H1 (cell line): Measurements from ENCODE around the gene CHCHD6. TPM values are rescaled to one million over a fixed set of nuclear protein-coding genes. Genes with fewer than 3 reads are reported as not detected.

Source experiments
- BACH1 ChIP-seq: IDR thresholded peaks from 2 replicates; pipeline ENCODE4 v1.6.1; 2012; ENCODE audit warnings: low read length, improper control_type of control experiment
- CHD2 ChIP-seq: IDR thresholded peaks from 2 replicates; pipeline ENCODE4 v1.6.1; 2012; ENCODE audit warnings: low read length, improper control_type of control experiment
- CHD7 ChIP-seq: fragments of 300-600 bp; sonication (generic); IDR thresholded peaks from 2 replicates; pipeline ENCODE4 v1.7.1; 2012; ENCODE audit warnings: low read length, moderate library complexity, mild to moderate bottlenecking, inconsistent platforms; ENCODE audit not compliant: insufficient replicate concordance
- EP300 ChIP-seq, 2 experiments: IDR thresholded peaks; 1 replicate in 1 of 2; 2 replicates in 1 of 2; pipeline ENCODE4 v1.6.1; 2011 to 2012; ENCODE audit warnings: low read depth in 2 of 2, low read length in 2 of 2, mild to moderate bottlenecking in 2 of 2, borderline replicate concordance in 1 of 2, inconsistent platforms in 1 of 2, moderate library complexity in 1 of 2
- GTF2F1 ChIP-seq: IDR thresholded peaks from 2 replicates; pipeline ENCODE4 v1.6.1; 2012; ENCODE audit warnings: low read depth, low read length, improper control_type of control experiment, borderline replicate concordance
- RFX5 ChIP-seq: IDR thresholded peaks from 2 replicates; pipeline ENCODE4 v1.6.1; 2011; ENCODE audit warnings: low read depth, low read length, improper control_type of control experiment, borderline replicate concordance
- SRF ChIP-seq: IDR thresholded peaks from 2 replicates; pipeline ENCODE4 v1.6.1; 2011; ENCODE audit warnings: mild to moderate bottlenecking, low read depth, low read length, moderate library complexity
- TAF1 ChIP-seq: IDR thresholded peaks from 2 replicates; pipeline ENCODE4 v1.6.1; 2011; ENCODE audit warnings: mild to moderate bottlenecking, low read depth, low read length
- TBP ChIP-seq: IDR thresholded peaks from 2 replicates; pipeline ENCODE4 v1.6.1; 2011; ENCODE audit warnings: low read depth, low read length, improper control_type of control experiment
- TEAD4 ChIP-seq: IDR thresholded peaks from 2 replicates; pipeline ENCODE4 v1.6.1; 2012; ENCODE audit warnings: low read depth, low read length, inconsistent platforms, mixed read lengths
- polyA plus RNA-seq, 7 experiments: library from polyadenylated mRNA; depleted of rRNA in 3 of 7; stranded (reverse) in 5 of 7; unstranded in 2 of 7; fragments of >200 nt in 5 of 7; fragments of 200-250 nt in 2 of 7; gene quantifications; 1 replicate in 5 of 7; 2 replicates in 1 of 7; 4 replicates in 1 of 7; pipeline versions ENCODE4 v1.2.1 to v1.2.3, GENCODE V29; 2011 to 2013; ENCODE audit warnings: missing spikeins in 2 of 7, mixed read lengths in 2 of 7
- total RNA-seq: library from RNA; stranded (reverse); fragmentation: NEBNext Ultra II Directional; extraction: Animal tissue kit (Norgen Biotek cat#: 25700); gene quantifications from 2 replicates; pipeline ENCODE4 v1.2.1, GENCODE V29; 2021

Gene CHCHD6
- total and polyA plus RNA-seq, 2 of the 8 experiments (the other 6 are each of a cell fraction or from before 2014, with no cell fraction given): 32.4 to 37.6 TPM

GRCh38 chr3:126703512-126704493 is at the start of gene CHCHD6 (continued):
- TF ChIP-seq CHD7: no peak
- no peak for TF ChIP-seq BACH1
- no peak for TF ChIP-seq EP300 (IDR thresholded peaks at IDR 0.05; ENCODE audit: borderline replicate concordance in 1 of 2, low read depth in 2 of 2, low read length in 2 of 2)
- TF ChIP-seq GTF2F1: no peak
- peak; percentile 53; the same call in 1 of the 2 replicates for TF ChIP-seq TAF1
- TF ChIP-seq TBP: peak; percentile 23; the same call in 1 of the 2 replicates
- TF ChIP-seq CHD2: peak; percentile 96
- no peak for TF ChIP-seq SRF
- no peak for TF ChIP-seq RFX5
- no peak for TF ChIP-seq TEAD4
